Psoas muscle (tissue), 8 donors: ENCODE measurements around the gene LILRB5. TPM values are rescaled to one million over a fixed set of nuclear protein-coding genes. Genes with fewer than 3 reads are reported as not detected.

Experiments
- ATAC-seq, 4 donors: fragments of 200-7000 bp; cut with Tn5 transposase; one replicate each; pipeline ENCODE4 v1.9.1; 2020; ENCODE audit warnings: moderate library complexity in 3 of 4, mild to moderate bottlenecking in 2 of 4
- DNase-seq, 2 donors: peaks; one replicate each; pipeline ENCODE4 v3.0.0-alpha.2; 2020
- H3K27ac ChIP-seq: fragments of 200-600 bp; one replicate; pipeline ENCODE4 v1.8.0; 2022
- H3K27me3 ChIP-seq, 3 donors: fragments of 200-600 bp in 1 of 3; one replicate each; pipeline versions ENCODE4 v1.6.1 to v1.8.0; 2013 to 2022; ENCODE audit warnings: low read length in 2 of 3, mild to moderate bottlenecking in 2 of 3, moderate library complexity in 1 of 3; ENCODE audit not compliant: insufficient read depth in 3 of 3
- H3K36me3 ChIP-seq, 2 donors: fragments of 200-600 bp in 1 of 2; one replicate each; pipeline versions ENCODE4 v1.6.1 to v1.8.0; 2013 to 2022; ENCODE audit warnings: low read depth in 1 of 2, mild to moderate bottlenecking in 1 of 2, moderate library complexity in 1 of 2; ENCODE audit not compliant: insufficient read depth in 1 of 2
- H3K4me1 ChIP-seq: fragments of 200-600 bp; one replicate; pipeline ENCODE4 v1.8.0; 2022
- H3K4me3 ChIP-seq: fragments of 200-600 bp; one replicate; pipeline ENCODE4 v1.8.0; 2022; ENCODE audit warnings: mild to moderate bottlenecking
- H3K9me3 ChIP-seq: fragments of 200-600 bp; one replicate; pipeline ENCODE4 v1.8.0; 2022
- CTCF ChIP-seq: fragments of 200-600 bp; IDR thresholded peaks from one replicate; pipeline ENCODE4 v1.8.0; 2022; ENCODE audit warnings: antibody characterized with exemption
- WGBS, 3 donors: extraction: QIAGEN DNeasy Blood & Tissue Kit; methylation state at CpG; one replicate each; pipeline versions ENCODE4 v1.1.6 to v1.1.7; 2013; 5-methylcytosine and 5-hydroxymethylcytosine counted together
- intact Hi-C, 2 donors: fragments of 100-400 bp; cut with DNase I; formaldehyde crosslinking; loops; one replicate each; pipeline versions ENCODE4 v1.11.0 to v1.14.2; 2022
- polyA plus RNA-seq, 3 donors: library from polyadenylated mRNA; stranded (reverse); fragments of 200-250 nt; gene quantifications; one replicate each; pipeline ENCODE4 v1.2.3, GENCODE V29; 2013
- total RNA-seq, 4 donors: library from RNA; stranded (reverse); fragmentation: NEBNext Ultra II Directional in 2 of 4; extraction: Animal tissue kit (Norgen Biotek cat#: 25700) in 2 of 4; gene quantifications; one replicate each; pipeline versions ENCODE4 v1.2.1 to v1.2.4, GENCODE V29; 2021 to 2023
- donor health status: healthy with polysubstance abuse.
- donor health status: DM: no; HTN: no; CAD: no; lungs with moderate emphysema.
- donor health status: Bipolar disorder and iron deficiency.
- donor health status: healthy.
- donor health status: DM: yes; HTN: yes; CAD: no.
- donor health status: DM: no; HTN: no; CAD: no.
- donor health status: DM: no; HTN: no; CAD: no.
- donor health status: DM: yes; HTN: yes; CAD: no.

LILRB5 gene
- total and polyA plus RNA-seq, 7 donors = 0.95 to 5.1 (median 2.2) TPM

GRCh38 chr19:54268936-54269335 is 11.9 kb upstream of the LILRB5 start:
- Histone ChIP-seq H3K4me3 (no peak overlapping the region), H3K36me3 (no peaks in the 10 kb centered on the region), H3K4me1 (no peaks in the 10 kb centered on the region), H3K27me3 (peaks cover 0 to 3% (median 0%) of the 10 kb centered on the region in 3 donors), H3K27ac (no peak overlapping the region), H3K9me3 (no peaks in the 10 kb centered on the region)
- DNase-seq (no peak), ATAC-seq (no peak)
- 47 to 49% (median 48%) methylated on average over 2 of the region's 2 CpGs for WGBS, 3 donors
- no peak for TF ChIP-seq CTCF
- intact Hi-C loops = no loop called here

- DNase-seq (peak in 1 of 2 donors; percentile 56), ATAC-seq (no peak)
- H3K27ac ChIP-seq = no peak overlapping the region
- WGBS, 3 donors = 2 to 3% (median 3%) methylated on average over 6 of the region's 6 CpGs
- H3K27me3 ChIP-seq = peaks cover 0 to 3% (median 0%) of the 10 kb centered on the region in 3 donors
- peak; percentile 41 for TF ChIP-seq CTCF
- no peaks in the 10 kb centered on the region for H3K36me3 ChIP-seq
- no peak overlapping the region for H3K4me3 ChIP-seq
- intact Hi-C loops = no loop called here
- H3K9me3 ChIP-seq = no peaks in the 10 kb centered on the region
- no peaks in the 10 kb centered on the region for H3K4me1 ChIP-seq
Measured at GRCh38 chr19:54266133-54266532, 9.1 kb upstream of the LILRB5 start.

- TF ChIP-seq CTCF = no peak
- no peak for ATAC-seq
Measured at GRCh38 chr19:54262470-54262869, 5.4 kb upstream of the LILRB5 start.

GRCh38 chr19:54262066-54262465 is 5.0 kb upstream of the LILRB5 start:
- DNase-seq (no peak), ATAC-seq (no peak)
- H3K9me3 ChIP-seq = no peaks in the 10 kb centered on the region
- no peaks in the 10 kb centered on the region for H3K36me3 ChIP-seq
- intact Hi-C loops = no loop called here
- no peak for TF ChIP-seq CTCF
- H3K4me1 ChIP-seq = no peaks in the 10 kb centered on the region
- H3K27me3 ChIP-seq = peaks cover 0 to 2% (median 1%) of the 10 kb centered on the region in 3 donors
- no peak overlapping the region for H3K27ac ChIP-seq
- no peak overlapping the region for H3K4me3 ChIP-seq
- WGBS, 3 donors = 52 to 55% (median 53%) methylated on average over 11 of the region's 11 CpGs

More at GRCh38 chr19:54262470-54262869, 5.4 kb upstream of the LILRB5 start:
- no peak for DNase-seq
- H3K9me3 ChIP-seq = no peaks in the 10 kb centered on the region
- no peaks in the 10 kb centered on the region for H3K27me3 ChIP-seq
- no peaks in the 10 kb centered on the region for H3K4me1 ChIP-seq
- H3K36me3 ChIP-seq = no peaks in the 10 kb centered on the region
- 83 to 92% (median 88%) methylated on average over 2 of the region's 2 CpGs for WGBS, 3 donors
- intact Hi-C loops = no loop called here
- no peak overlapping the region for H3K4me3 ChIP-seq
- no peak overlapping the region for H3K27ac ChIP-seq
